HEK293T (cell line): Measurements from ENCODE around the gene FOXP4.

Source experiments
- CTCF ChIA-PET: fragments of 350-600 bp; formaldehyde crosslinking; extraction: SDS; loops from one replicate; lab custom pipeline; 2021; ENCODE audit warnings: antibody characterized with exemption, inconsistent platforms; lab: Yijun Ruan, JAX
- POLR2A ChIA-PET: fragments of 350-600 bp; formaldehyde crosslinking; extraction: SDS; loops from one replicate; lab custom pipeline; 2020; ENCODE audit warnings: antibody characterized with exemption, inconsistent platforms; lab: Yijun Ruan, JAX
- DNase-seq: peaks from one replicate; pipeline ENCODE4 v3.0.0; 2012; ENCODE audit warnings: mixed read lengths; ENCODE audit errors: extremely low spot score
- ARNT ChIP-seq: fragments of 450-650 bp; IDR thresholded peaks from 2 replicates; pipeline ENCODE4 v1.6.1; 2017; ENCODE audit warnings: mild to moderate bottlenecking
- BHLHE40 ChIP-seq: fragments of 450-650 bp; IDR thresholded peaks from 2 replicates; pipeline ENCODE4 v1.6.1; 2016; ENCODE audit warnings: mild to moderate bottlenecking, moderate library complexity, borderline replicate concordance
- CTBP1 ChIP-seq: fragments of 450-650 bp; IDR thresholded peaks from 2 replicates; pipeline ENCODE4 v1.6.1; 2016; ENCODE audit warnings: borderline replicate concordance
- ELF4 ChIP-seq: fragments of 450-650 bp; IDR thresholded peaks from 2 replicates; pipeline ENCODE4 v1.6.1; 2017; ENCODE audit warnings: antibody characterized with exemption
- FOXA1 ChIP-seq: fragments of 450-650 bp; IDR thresholded peaks from 2 replicates; pipeline ENCODE4 v1.6.1; 2016; ENCODE audit warnings: mild to moderate bottlenecking
- FOXK2 ChIP-seq: fragments of 450-650 bp; IDR thresholded peaks from 2 replicates; pipeline ENCODE4 v1.6.1; 2016; ENCODE audit warnings: mild to moderate bottlenecking
- FOXM1 ChIP-seq: fragments of 450-650 bp; IDR thresholded peaks from 2 replicates; pipeline ENCODE4 v1.6.1; 2017; ENCODE audit warnings: mild to moderate bottlenecking, borderline replicate concordance
- HDGF ChIP-seq: fragments of 450-650 bp; IDR thresholded peaks from 2 replicates; pipeline ENCODE4 v1.6.1; 2017; ENCODE audit warnings: antibody characterized with exemption, borderline replicate concordance
- L3MBTL2 ChIP-seq: fragments of 450-650 bp; conservative IDR thresholded peaks from 2 replicates; pipeline ENCODE4 v1.6.1; 2016; ENCODE audit warnings: mild to moderate bottlenecking
- LEF1 ChIP-seq: fragments of 450-650 bp; IDR thresholded peaks from 2 replicates; pipeline ENCODE4 v1.6.1; 2017; ENCODE audit warnings: mild to moderate bottlenecking, borderline replicate concordance
- NFRKB ChIP-seq: fragments of 450-650 bp; IDR thresholded peaks from 2 replicates; pipeline ENCODE4 v1.6.1; 2016; ENCODE audit warnings: mild to moderate bottlenecking, moderate library complexity
- PKNOX1 ChIP-seq: fragments of 450-650 bp; IDR thresholded peaks from 2 replicates; pipeline ENCODE4 v1.6.1; 2016
- SP1 ChIP-seq: fragments of 450-650 bp; IDR thresholded peaks from 2 replicates; pipeline ENCODE4 v1.6.1; 2017
- SUZ12 ChIP-seq: fragments of 450-650 bp; IDR thresholded peaks from 2 replicates; pipeline ENCODE4 v1.6.1; 2016; ENCODE audit warnings: mild to moderate bottlenecking
- TARDBP ChIP-seq: fragments of 450-650 bp; IDR thresholded peaks from 2 replicates; pipeline ENCODE4 v1.6.1; 2016
- ZNF384 ChIP-seq: fragments of 450-650 bp; IDR thresholded peaks from 2 replicates; pipeline ENCODE4 v1.6.1; 2016

FOXP4 gene

GRCh38 chr6:41589223-41589622 is 43.0 kb downstream of the FOXP4 start:
- CTCF ChIA-PET: interaction anchor here (0.6 to 1.2 kb wide), 4 partner anchors 81 to 222 kb away, joined by 3 to 4 read pairs (median 4); no protein-coding TSS in a partner anchor
- TF ChIP-seq LEF1 (no peak), ZNF384 (no peak), L3MBTL2 (no peak), NFRKB (no peak), FOXK2 (no peak), PKNOX1 (no peak), ELF4 (no peak), BHLHE40 (no peak)
- POLR2A ChIA-PET: no interaction called here
- DNase-seq: no peak

- TF ChIP-seq BHLHE40 (no peak), FOXM1 (no peak), L3MBTL2 (no peak), NFRKB (no peak), SP1 (no peak), ELF4 (no peak), SUZ12 (no peak), ARNT (no peak), HDGF (no peak), PKNOX1 (no peak), FOXA1 (no peak), FOXK2 (no peak), CTBP1 (no peak), TARDBP (no peak), LEF1 (no peak)
- no peak for DNase-seq
- ChIA-PET CTCF (interaction anchor here (0.6 to 1.2 kb wide), 5 partner anchors 143 to 223 kb away, joined by 3 to 4 read pairs (median 4); no protein-coding TSS in a partner anchor), POLR2A (no interaction called here)
Observed at GRCh38 chr6:41589636-41590622, 43.7 kb downstream of the FOXP4 start.

GRCh38 chr6:41591122-41591521 is 44.9 kb downstream of the FOXP4 start:
- DNase-seq: no peak
- ChIA-PET POLR2A (no interaction called here), CTCF (interaction anchor here (0.6 to 1.1 kb wide), 3 partner anchors 144 to 224 kb away, joined by 3 to 4 read pairs (median 3); no protein-coding TSS in a partner anchor)
- TF ChIP-seq L3MBTL2 (no peak), ARNT (no peak), FOXM1 (no peak), BHLHE40 (no peak), HDGF (no peak), SUZ12 (no peak), SP1 (no peak), CTBP1 (no peak), FOXA1 (no peak), LEF1 (no peak), TARDBP (no peak), ZNF384 (no peak), ELF4 (no peak), PKNOX1 (no peak), NFRKB (no peak), FOXK2 (no peak)

GRCh38 chr6:41591859-41592502 is 45.8 kb downstream of the FOXP4 start:
- ChIA-PET CTCF (interaction anchor here (0.6 to 1.3 kb wide), 4 partner anchors 11 to 224 kb away, joined by 3 to 5 read pairs (median 4); no protein-coding TSS in a partner anchor), POLR2A (no interaction called here)
- peak; percentile 85 for DNase-seq
- TF ChIP-seq HDGF (0 out of 2 replicates have a peak, but pooled peaks have one; percentile 64), PKNOX1 (peak; percentile 37; the same call in 1 of the 2 replicates), FOXM1 (no peak), L3MBTL2 (no peak)

GRCh38 chr6:41593406-41593805 is 47.2 kb downstream of the FOXP4 start:
- no peak for DNase-seq
- POLR2A ChIA-PET: no interaction called here
- CTCF ChIA-PET: interaction anchor here (1.9 kb wide), 1 partner anchor 225 kb away, joined by 7 read pairs; no protein-coding TSS in a partner anchor
- TF ChIP-seq ELF4 (no peak), FOXM1 (no peak), NFRKB (no peak), PKNOX1 (no peak), L3MBTL2 (no peak), FOXK2 (no peak)
